ENCODE data around the gene NCAM1. TPM values are rescaled to one million over a fixed set of nuclear protein-coding genes. Genes with fewer than 3 reads are reported as not detected.
"Not testable (repeated sequence)": the region's sequence is repeated elsewhere in the genome, so short reads cannot be mapped to it uniquely, and the experiment has no call there.

The NCAM1 gene
- total and polyA plus RNA-seq, 5 experiments from 2014 or later = 0.08 to 0.98 (median 0.60) TPM; not detected in 2

DNA sequence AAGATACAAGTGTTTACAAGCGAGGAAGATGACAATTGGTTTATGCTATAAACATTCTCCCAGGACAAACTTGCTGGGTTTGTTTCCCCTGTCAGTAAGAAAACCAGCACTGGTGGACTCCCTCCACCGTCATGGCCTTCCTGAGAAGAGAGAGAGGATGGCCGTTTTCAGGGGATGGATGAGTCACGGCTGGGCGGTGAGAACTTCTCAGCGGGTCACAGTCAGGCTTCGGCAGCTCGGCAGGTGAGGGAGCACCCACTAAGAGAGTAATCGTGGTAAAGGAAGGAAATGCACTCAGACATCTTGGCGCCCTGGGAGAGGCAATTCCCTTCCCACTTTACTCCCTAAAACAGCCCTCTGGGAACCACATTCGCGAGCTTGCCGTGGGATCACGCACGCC is 83.9 kb downstream of the NCAM1 start:
- POLR2A ChIA-PET = no interaction called here

GRCh38 chr11:113046866-113047265 is 85.6 kb downstream of the NCAM1 start:
- Mint-ChIP-seq H3K9me3 (peaks cover 0 to 12% (median 0%) of the 10 kb centered on the region in 9 donors), H3K27me3 (peaks cover 8 to 23% (median 15%) of the 10 kb centered on the region in 5 donors), H3K4me1 (no peaks in the 10 kb centered on the region), H3K4me3 (no peak overlapping the region), H3K27ac (no peak overlapping the region), H3K36me3 (no peaks in the 10 kb centered on the region)
- DNase-seq (no peak), ATAC-seq (no peak)
- POLR2A ChIA-PET = no interaction called here

More for the DNA sequence above, 83.9 kb downstream of the NCAM1 start:
- Mint-ChIP-seq H3K4me1 (no peaks in the 10 kb centered on the region), H3K27me3 (peaks cover 8 to 25% (median 15%) of the 10 kb centered on the region in 5 donors), H3K9me3 (peaks cover 0 to 12% (median 0%) of the 10 kb centered on the region in 9 donors), H3K27ac (no peak overlapping the region), H3K4me3 (no peak overlapping the region), H3K36me3 (no peaks in the 10 kb centered on the region)
- DNase-seq (no peak), ATAC-seq (no peak)

GRCh38 chr11:113048820-113049768 is 87.9 kb downstream of the NCAM1 start:
- Mint-ChIP-seq H3K27ac (no peak overlapping the region), H3K36me3 (no peaks in the 10 kb centered on the region), H3K9me3 (peaks cover 0 to 12% (median 2%) of the 10 kb centered on the region in 9 donors), H3K4me3 (no peak overlapping the region), H3K27me3 (peaks cover 0 to 9% (median under 1%) of the 10 kb centered on the region in 5 donors), H3K4me1 (no peaks in the 10 kb centered on the region)
- ATAC-seq (no peak), DNase-seq (no peak)
- POLR2A ChIA-PET = no interaction called here

DNA sequence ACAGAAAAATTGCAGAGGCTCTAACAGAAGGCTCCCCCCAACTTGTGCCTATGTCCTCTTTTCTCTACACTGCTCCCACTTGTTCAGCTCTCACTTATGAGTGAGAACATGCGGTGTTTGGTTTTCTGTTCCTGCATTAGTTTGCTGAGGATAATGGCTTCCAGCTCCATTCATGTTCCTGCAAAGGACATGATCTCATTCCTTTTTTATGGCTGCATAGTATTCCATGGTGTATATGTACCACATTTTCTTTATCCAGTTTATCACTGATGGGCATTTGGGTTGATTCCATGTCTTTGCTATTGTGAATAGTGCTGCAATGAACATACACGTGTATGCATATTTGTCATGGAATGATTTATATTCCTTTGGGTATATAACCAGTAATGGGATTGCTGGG is 91.8 kb downstream of the NCAM1 start:
- H3K9me3 Mint-ChIP-seq, H3K27me3 Mint-ChIP-seq, DNase-seq, H3K27ac Mint-ChIP-seq, H3K4me3 Mint-ChIP-seq, H3K36me3 Mint-ChIP-seq, ATAC-seq, POLR2A ChIA-PET, H3K4me1 Mint-ChIP-seq: not testable (repeated sequence)

DNA sequence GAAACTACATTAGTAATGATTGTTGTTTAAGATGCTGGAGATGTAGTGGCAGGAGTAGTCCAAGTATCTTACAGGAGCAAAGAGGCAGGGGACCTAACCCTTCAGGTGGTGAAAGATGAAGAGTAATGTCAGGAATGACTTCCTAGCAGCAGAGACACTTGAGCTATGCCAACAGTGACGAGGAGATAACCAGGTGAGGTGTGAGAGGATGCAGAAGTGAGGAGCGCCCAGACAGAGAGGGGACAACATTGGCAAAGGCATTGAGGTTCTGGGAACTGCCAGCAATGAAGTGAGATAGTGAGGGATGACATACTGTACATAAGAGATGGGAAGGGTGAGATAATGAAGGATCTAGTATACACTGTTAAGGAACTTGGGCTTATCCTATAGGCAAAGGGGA is 95.8 kb downstream of the NCAM1 start:
- Mint-ChIP-seq H3K27ac (no peak overlapping the region), H3K9me3 (peaks cover 0 to 4% (median 0%) of the 10 kb centered on the region in 9 donors), H3K27me3 (peaks cover 0 to 11% (median 1%) of the 10 kb centered on the region in 5 donors), H3K36me3 (no peaks in the 10 kb centered on the region), H3K4me1 (no peaks in the 10 kb centered on the region), H3K4me3 (no peak overlapping the region)
- POLR2A ChIA-PET = no interaction called here
- no peak for DNase-seq
- ATAC-seq = no peak

- no peaks in the 10 kb centered on the region for H3K36me3 Mint-ChIP-seq
- H3K4me3 Mint-ChIP-seq = no peak overlapping the region
- H3K4me1 Mint-ChIP-seq = no peaks in the 10 kb centered on the region
- POLR2A ChIA-PET = no interaction called here
- DNase-seq = no peak
- no peaks in the 10 kb centered on the region for H3K9me3 Mint-ChIP-seq
- ATAC-seq = no peak
- no peak overlapping the region for H3K27ac Mint-ChIP-seq
- peaks cover 0 to 12% (median 3%) of the 10 kb centered on the region in 5 donors for H3K27me3 Mint-ChIP-seq
Measured at GRCh38 chr11:113059548-113059947, 98.3 kb downstream of the NCAM1 start.

GRCh38 chr11:113065330-113065729 is 104.1 kb downstream of the NCAM1 start:
- Mint-ChIP-seq H3K27me3 (peaks cover 0 to 20% (median 1%) of the 10 kb centered on the region in 5 donors), H3K4me1 (no peaks in the 10 kb centered on the region), H3K9me3 (no peaks in the 10 kb centered on the region), H3K36me3 (no peaks in the 10 kb centered on the region), H3K27ac (no peak overlapping the region), H3K4me3 (no peak overlapping the region)
- ATAC-seq (no peak), DNase-seq (no peak)
- POLR2A ChIA-PET = no interaction called here

- no peaks in the 10 kb centered on the region for H3K9me3 Mint-ChIP-seq
- no peaks in the 10 kb centered on the region for H3K36me3 Mint-ChIP-seq
- no peak for ATAC-seq
- DNase-seq = no peak
- H3K4me3 Mint-ChIP-seq = no peak overlapping the region
- no peaks in the 10 kb centered on the region for H3K27me3 Mint-ChIP-seq
- POLR2A ChIA-PET = no interaction called here
- no peak overlapping the region for H3K27ac Mint-ChIP-seq
- no peaks in the 10 kb centered on the region for H3K4me1 Mint-ChIP-seq
Measured at GRCh38 chr11:113072237-113072858, 111.1 kb downstream of the NCAM1 start.

- no peaks in the 10 kb centered on the region for H3K9me3 Mint-ChIP-seq
- DNase-seq (no peak), ATAC-seq (no peak)
- H3K27me3 Mint-ChIP-seq = no peaks in the 10 kb centered on the region
- H3K4me1 Mint-ChIP-seq = no peaks in the 10 kb centered on the region
- POLR2A ChIA-PET = no interaction called here
- H3K4me3 Mint-ChIP-seq = no peak overlapping the region
- H3K36me3 Mint-ChIP-seq = no peaks in the 10 kb centered on the region
- H3K27ac Mint-ChIP-seq = no peak overlapping the region
Measured at GRCh38 chr11:113073290-113073953, 112.2 kb downstream of the NCAM1 start.

GRCh38 chr11:113075586-113076095 is 114.4 kb downstream of the NCAM1 start:
- no peaks in the 10 kb centered on the region for H3K4me1 Mint-ChIP-seq
- DNase-seq (no peak), ATAC-seq (no peak)
- no peaks in the 10 kb centered on the region for H3K9me3 Mint-ChIP-seq
- H3K4me3 Mint-ChIP-seq = no peak overlapping the region
- H3K27ac Mint-ChIP-seq = no peak overlapping the region
- no peaks in the 10 kb centered on the region for H3K36me3 Mint-ChIP-seq
- no peaks in the 10 kb centered on the region for H3K27me3 Mint-ChIP-seq
- POLR2A ChIA-PET = no interaction called here

GRCh38 chr11:113077379-113077778 is 116.2 kb downstream of the NCAM1 start:
- Mint-ChIP-seq H3K9me3 (no peaks in the 10 kb centered on the region), H3K4me1 (no peaks in the 10 kb centered on the region), H3K27ac (no peak overlapping the region), H3K36me3 (no peaks in the 10 kb centered on the region), H3K27me3 (peaks cover 0 to 9% (median 0%) of the 10 kb centered on the region in 5 donors), H3K4me3 (no peak overlapping the region)
- ATAC-seq (no peak), DNase-seq (no peak)
- POLR2A ChIA-PET = no interaction called here

DNA sequence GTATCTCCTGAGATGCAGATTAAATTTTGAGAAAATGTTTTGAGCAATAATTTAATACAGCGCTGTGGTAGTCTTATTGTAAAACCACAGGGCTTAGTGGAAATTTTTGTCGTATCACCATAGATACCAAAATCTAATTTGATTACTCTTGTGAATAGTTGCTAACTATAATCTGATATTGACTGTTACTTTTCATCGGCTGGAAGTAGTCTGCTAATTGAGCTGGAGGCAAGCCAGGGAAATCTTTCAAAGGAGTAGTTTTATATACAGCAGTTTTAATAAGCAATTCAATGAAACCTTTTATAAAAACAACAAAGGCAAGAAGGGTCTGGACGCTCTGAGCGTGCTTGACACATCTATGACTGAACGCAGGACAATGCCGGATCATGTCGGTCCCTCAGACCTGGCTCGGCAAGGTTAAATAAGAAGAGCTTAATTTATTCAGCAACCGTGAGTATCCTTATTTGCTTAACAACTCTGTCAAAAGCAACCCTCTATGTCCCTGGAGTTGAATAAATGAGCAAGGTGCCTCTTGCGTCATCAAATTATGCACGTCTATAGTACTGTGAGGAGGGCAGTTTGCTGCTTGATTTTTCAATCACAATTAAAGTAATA is 121.2 kb downstream of the NCAM1 start:
- ATAC-seq (no peak), DNase-seq (no peak)
- Mint-ChIP-seq H3K27ac (no peak overlapping the region), H3K9me3 (no peaks in the 10 kb centered on the region), H3K4me3 (no peak overlapping the region), H3K4me1 (no peaks in the 10 kb centered on the region), H3K36me3 (no peaks in the 10 kb centered on the region), H3K27me3 (peaks cover 0 to 9% (median 0%) of the 10 kb centered on the region in 5 donors)
- POLR2A ChIA-PET = no interaction called here

Measured in naive thymus-derived CD8-positive, alpha-beta T cell (primary cell).